T-helper 1 cell treated with Interleukin-12 subunit alpha and Interleukin-12 subunit beta and Interleukin-4 antibody, amounts not matched to agents 30 μg/mL and 1 μg/mL, for 36 hours (primary cell): Measurements from ENCODE around the gene ZNF17.
"Not testable (repeated sequence)": the region's sequence is repeated elsewhere in the genome, so short reads cannot be mapped to it uniquely, and the experiment has no call there.

Experiments used
- H3K27ac Mint-ChIP-seq: one replicate; pipeline ENCODE4 v1.8.0; 2021; ENCODE audit warnings: mild to moderate bottlenecking, mixed read lengths
- H3K27me3 Mint-ChIP-seq: one replicate; pipeline ENCODE4 v1.8.0; 2021; ENCODE audit warnings: low read depth, mixed read lengths
- H3K36me3 Mint-ChIP-seq: one replicate; pipeline ENCODE4 v1.8.0; 2021; ENCODE audit warnings: low read depth, mixed read lengths
- H3K4me1 Mint-ChIP-seq: one replicate; pipeline ENCODE4 v1.8.0; 2021; ENCODE audit warnings: low read depth, mixed read lengths
- H3K4me3 Mint-ChIP-seq: one replicate; pipeline ENCODE4 v1.8.0; 2021; ENCODE audit warnings: mild to moderate bottlenecking, moderate library complexity, mixed read lengths
- H3K9me3 Mint-ChIP-seq: one replicate; pipeline ENCODE4 v1.8.0; 2021; ENCODE audit warnings: mixed read lengths

ZNF17 gene

GRCh38 chr19:57410877-57411671 lies at the start of gene ZNF17:
Gene ZNF17 (plus strand): TSS chr19:57411161. CDS start chr19:57413616, 2,455 bp downstream.
- Mint-ChIP-seq H3K4me1 (peaks cover 16% of the 10 kb centered on the region), H3K36me3 (peaks cover 27% of the 10 kb centered on the region), H3K27me3 (no peaks in the 10 kb centered on the region), H3K4me3 (peak within 1 kb of the TSS; percentile 86), H3K9me3 (peaks cover 19% of the 10 kb centered on the region), H3K27ac (peak within 1 kb of the TSS; percentile 72)

- Mint-ChIP-seq H3K27me3 (no peaks in the 10 kb centered on the region), H3K4me3 (no peak overlapping the region), H3K36me3 (peaks cover 30% of the 10 kb centered on the region), H3K27ac (no peak overlapping the region), H3K9me3 (peaks cover 61% of the 10 kb centered on the region), H3K4me1 (peaks cover 15% of the 10 kb centered on the region)
These were observed 48.5 kb upstream of the ZNF17 start for GRCh38 chr19:57362419-57362818.

GRCh38 chr19:57362997-57363687 lies 47.8 kb upstream of the ZNF17 start, which contains the start of the genes TRAPPC2B and ZNF547:
Gene TRAPPC2B (plus strand): TSS chr19:57363551. CDS start chr19:57364834, 1,283 bp downstream.
Gene ZNF547 (plus strand): TSS chr19:57363551. CDS start chr19:57368556, 5,005 bp downstream.
- Mint-ChIP-seq H3K27ac (peak within 1 kb of the TSS; percentile 96), H3K4me3 (peak within 1 kb of the TSS; percentile 92), H3K36me3 (peaks cover 25% of the 10 kb centered on the region), H3K9me3 (peaks cover 60% of the 10 kb centered on the region), H3K27me3 (no peaks in the 10 kb centered on the region), H3K4me1 (peaks cover 15% of the 10 kb centered on the region)

- Mint-ChIP-seq H3K4me1 (peaks cover 15% of the 10 kb centered on the region), H3K9me3 (peaks cover 59% of the 10 kb centered on the region), H3K27ac (peak overlapping the region; percentile 96), H3K36me3 (peaks cover 21% of the 10 kb centered on the region), H3K4me3 (peak overlapping the region; percentile 92), H3K27me3 (no peaks in the 10 kb centered on the region)
These were observed 47.2 kb upstream of the ZNF17 start for GRCh38 chr19:57363688-57364181.

GRCh38 chr19:57366776-57367175 lies 44.2 kb upstream of the ZNF17 start:
- Mint-ChIP-seq H3K27ac (no peak overlapping the region), H3K36me3 (peaks cover 28% of the 10 kb centered on the region), H3K9me3 (peaks cover 53% of the 10 kb centered on the region), H3K4me1 (peaks cover 17% of the 10 kb centered on the region), H3K27me3 (no peaks in the 10 kb centered on the region), H3K4me3 (no peak overlapping the region)

- peaks cover 69% of the 10 kb centered on the region for H3K36me3 Mint-ChIP-seq
- no peak overlapping the region for H3K27ac Mint-ChIP-seq
- H3K4me3 Mint-ChIP-seq = no peak overlapping the region
- H3K27me3 Mint-ChIP-seq = no peaks in the 10 kb centered on the region
- H3K9me3 Mint-ChIP-seq = peaks cover 76% of the 10 kb centered on the region
- peaks cover 1% of the 10 kb centered on the region for H3K4me1 Mint-ChIP-seq
These were observed 36.8 kb upstream of the ZNF17 start for GRCh38 chr19:57374179-57374578.

- Mint-ChIP-seq H3K9me3 (peaks cover 76% of the 10 kb centered on the region), H3K36me3 (peaks cover 71% of the 10 kb centered on the region)
- H3K27me3 Mint-ChIP-seq, H3K4me3 Mint-ChIP-seq, H3K27ac Mint-ChIP-seq, H3K4me1 Mint-ChIP-seq: not testable (repeated sequence)
These were observed 36.3 kb upstream of the ZNF17 start for GRCh38 chr19:57374647-57375046.

GRCh38 chr19:57376151-57376550 lies 34.8 kb upstream of the ZNF17 start:
- Mint-ChIP-seq H3K27me3 (no peaks in the 10 kb centered on the region), H3K36me3 (peaks cover 67% of the 10 kb centered on the region), H3K4me3 (no peak overlapping the region), H3K4me1 (no peaks in the 10 kb centered on the region), H3K9me3 (peaks cover 81% of the 10 kb centered on the region), H3K27ac (no peak overlapping the region)

GRCh38 chr19:57377498-57378146 lies 33.3 kb upstream of the ZNF17 start:
- peaks cover 55% of the 10 kb centered on the region for H3K36me3 Mint-ChIP-seq
- no peaks in the 10 kb centered on the region for H3K27me3 Mint-ChIP-seq
- H3K4me1 Mint-ChIP-seq = no peaks in the 10 kb centered on the region
- H3K9me3 Mint-ChIP-seq = peaks cover 72% of the 10 kb centered on the region
- H3K4me3 Mint-ChIP-seq = no peak overlapping the region
- H3K27ac Mint-ChIP-seq = no peak overlapping the region

GRCh38 chr19:57380923-57381322 lies 30.0 kb upstream of the ZNF17 start:
- no peaks in the 10 kb centered on the region for H3K4me1 Mint-ChIP-seq
- H3K27me3 Mint-ChIP-seq = no peaks in the 10 kb centered on the region
- peaks cover 69% of the 10 kb centered on the region for H3K9me3 Mint-ChIP-seq
- no peak overlapping the region for H3K4me3 Mint-ChIP-seq
- no peak overlapping the region for H3K27ac Mint-ChIP-seq
- H3K36me3 Mint-ChIP-seq = peaks cover 29% of the 10 kb centered on the region

- peaks cover 16% of the 10 kb centered on the region for H3K36me3 Mint-ChIP-seq
- H3K9me3 Mint-ChIP-seq = peaks cover 64% of the 10 kb centered on the region
- no peaks in the 10 kb centered on the region for H3K27me3 Mint-ChIP-seq
- no peak overlapping the region for H3K4me3 Mint-ChIP-seq
- no peaks in the 10 kb centered on the region for H3K4me1 Mint-ChIP-seq
- H3K27ac Mint-ChIP-seq = no peak overlapping the region
These were observed 28.0 kb upstream of the ZNF17 start for GRCh38 chr19:57382806-57383488.

GRCh38 chr19:57389194-57389729 lies 21.7 kb upstream of the ZNF17 start:
- Mint-ChIP-seq H3K9me3 (peaks cover 53% of the 10 kb centered on the region), H3K36me3 (peaks cover 31% of the 10 kb centered on the region), H3K4me3 (peak overlapping the region; percentile 98), H3K27me3 (no peaks in the 10 kb centered on the region), H3K4me1 (peaks cover 20% of the 10 kb centered on the region), H3K27ac (peak overlapping the region; percentile 96)

GRCh38 chr19:57389730-57390598 lies 21.0 kb upstream of the ZNF17 start, which contains the start of gene ZNF548:
Gene ZNF548 (plus strand): TSS chr19:57389854. CDS start chr19:57390100, 246 bp downstream.
- Mint-ChIP-seq H3K27me3 (no peaks in the 10 kb centered on the region), H3K4me3 (peak within 1 kb of the TSS; percentile 98), H3K9me3 (peaks cover 54% of the 10 kb centered on the region), H3K4me1 (peaks cover 24% of the 10 kb centered on the region), H3K27ac (peak within 1 kb of the TSS; percentile 96), H3K36me3 (peaks cover 38% of the 10 kb centered on the region)
